SU-DHL-6 (cell line): ENCODE data around the gene TENM4.

Experiments used
- H2AFZ ChIP-seq: fragments of 200-600 bp; sonication (generic); 2 replicates; pipeline ENCODE4 v1.6.1; 2014; ENCODE audit warnings: low read depth, mild to moderate bottlenecking, moderate library complexity, mixed read lengths, antibody characterized with exemption, low read length; ENCODE audit not compliant: severe bottlenecking
- H3F3A ChIP-seq: fragments of 200-600 bp; shearing (Covaris generic); 2 replicates; pipeline ENCODE4 v1.6.0; 2016; ENCODE audit warnings: antibody characterized with exemption, mild to moderate bottlenecking; ENCODE audit not compliant: insufficient read depth
- H3K27ac ChIP-seq: fragments of 200-600 bp; sonication (generic); 2 replicates; pipeline ENCODE4 v1.5.1; 2016; ENCODE audit warnings: low read depth, mild to moderate bottlenecking, low read length, moderate library complexity, mixed read lengths
- H3K27me3 ChIP-seq: fragments of 200-600 bp; sonication (generic), shearing (Covaris generic); 2 replicates; pipeline ENCODE4 v1.6.0; 2014; ENCODE audit warnings: mild to moderate bottlenecking, low read length
- H3K36me3 ChIP-seq: fragments of 200-600 bp; sonication (generic); 2 replicates; pipeline ENCODE4 v1.6.1; 2014; ENCODE audit warnings: mild to moderate bottlenecking, low read length, mixed read lengths
- H3K4me2 ChIP-seq: fragments of 300-600, 200-600 bp; shearing (Covaris generic), sonication (generic); 2 replicates; pipeline ENCODE4 v1.6.0; 2014; ENCODE audit warnings: low read length, low read depth, mild to moderate bottlenecking; ENCODE audit not compliant: poor library complexity, severe bottlenecking
- H3K4me3 ChIP-seq: fragments of 200-600 bp; sonication (generic); 2 replicates; pipeline ENCODE4 v1.5.1; 2014; ENCODE audit warnings: antibody characterized with exemption, low read length, mild to moderate bottlenecking, mixed read lengths; ENCODE audit not compliant: insufficient read depth, poor library complexity, severe bottlenecking
- H3K79me2 ChIP-seq: fragments of 200-600 bp; sonication (generic); 2 replicates; pipeline ENCODE4 v1.6.1; 2014; ENCODE audit warnings: mild to moderate bottlenecking, low read length, moderate library complexity; ENCODE audit not compliant: insufficient read depth
- H3K9ac ChIP-seq: fragments of 200-600 bp; sonication (generic); 2 replicates; pipeline ENCODE4 v1.7.0; 2014; ENCODE audit warnings: mild to moderate bottlenecking, low read length
- H3K9me2 ChIP-seq: fragments of 200-600 bp; sonication (generic); replicated peaks from 2 replicates; pipeline ENCODE4 v1.6.1; 2014; ENCODE audit warnings: low read length; ENCODE audit not compliant: insufficient read depth
- H3K9me3 ChIP-seq: fragments of 200-600 bp; sonication (generic); 2 replicates; pipeline ENCODE4 v1.6.1; 2014; ENCODE audit warnings: low read length, mixed read lengths; ENCODE audit not compliant: insufficient read depth
- H4K20me1 ChIP-seq: fragments of 200-600 bp; sonication (generic); 2 replicates; pipeline ENCODE4 v1.6.1; 2014; ENCODE audit warnings: low read depth, mild to moderate bottlenecking, antibody characterized with exemption, low read length, moderate library complexity, mixed read lengths
- EZH2phosphoT487 ChIP-seq: fragments of 200-600 bp; sonication (generic), shearing (Covaris generic); conservative IDR thresholded peaks from 2 replicates; pipeline ENCODE4 v1.6.1; 2018; ENCODE audit warnings: mild to moderate bottlenecking, antibody characterized with exemption, low read length, moderate library complexity, mixed read lengths
- TF ChIP-seq, protein P1 (sequence below): fragments of 200-600 bp; sonication (generic); IDR thresholded peaks from one replicate; pipeline ENCODE4 v1.5.1; 2017; ENCODE audit warnings: antibody characterized with exemption, mild to moderate bottlenecking, low read length, moderate library complexity; ENCODE audit not compliant: insufficient read depth, poor library complexity, severe bottlenecking

TENM4 gene

DNA sequence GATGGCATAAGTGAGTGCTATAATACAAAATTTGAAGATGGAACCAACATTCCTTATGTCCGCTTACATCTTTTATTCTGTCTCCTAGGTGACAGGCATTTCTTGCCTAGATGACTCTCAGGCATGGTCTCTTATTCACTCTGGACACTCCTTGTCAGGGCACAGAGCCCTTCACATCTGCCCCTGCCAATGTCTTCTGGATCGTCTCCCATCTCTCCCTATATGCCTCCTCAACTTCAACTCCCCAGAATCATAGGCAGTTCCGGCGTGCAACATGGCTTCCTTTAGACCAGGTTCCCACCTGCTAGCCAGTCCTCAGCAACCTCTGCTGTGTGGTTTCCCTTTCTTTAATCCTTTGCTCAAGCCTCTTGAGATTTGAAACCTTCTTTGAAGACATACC lies 300.9 kb downstream of the TENM4 start:
- H3K27ac ChIP-seq, result no peak overlapping the region
- no peaks in the 10 kb centered on the region for H3K27me3 ChIP-seq
- no peak overlapping the region for H3K4me2 ChIP-seq
- no peaks in the 10 kb centered on the region for H3K36me3 ChIP-seq
- no peaks in the 10 kb centered on the region for H3K79me2 ChIP-seq
- no peaks in the 10 kb centered on the region for H3K9me3 ChIP-seq
- H4K20me1 ChIP-seq, result no peaks in the 10 kb centered on the region
- no peak overlapping the region for H3K4me3 ChIP-seq
- no peaks in the 10 kb centered on the region for H3F3A ChIP-seq
- no peak overlapping the region for H3K9ac ChIP-seq
- TF ChIP-seq EZH2phosphoT487, result no peak
- TF ChIP-seq, protein P1, sequence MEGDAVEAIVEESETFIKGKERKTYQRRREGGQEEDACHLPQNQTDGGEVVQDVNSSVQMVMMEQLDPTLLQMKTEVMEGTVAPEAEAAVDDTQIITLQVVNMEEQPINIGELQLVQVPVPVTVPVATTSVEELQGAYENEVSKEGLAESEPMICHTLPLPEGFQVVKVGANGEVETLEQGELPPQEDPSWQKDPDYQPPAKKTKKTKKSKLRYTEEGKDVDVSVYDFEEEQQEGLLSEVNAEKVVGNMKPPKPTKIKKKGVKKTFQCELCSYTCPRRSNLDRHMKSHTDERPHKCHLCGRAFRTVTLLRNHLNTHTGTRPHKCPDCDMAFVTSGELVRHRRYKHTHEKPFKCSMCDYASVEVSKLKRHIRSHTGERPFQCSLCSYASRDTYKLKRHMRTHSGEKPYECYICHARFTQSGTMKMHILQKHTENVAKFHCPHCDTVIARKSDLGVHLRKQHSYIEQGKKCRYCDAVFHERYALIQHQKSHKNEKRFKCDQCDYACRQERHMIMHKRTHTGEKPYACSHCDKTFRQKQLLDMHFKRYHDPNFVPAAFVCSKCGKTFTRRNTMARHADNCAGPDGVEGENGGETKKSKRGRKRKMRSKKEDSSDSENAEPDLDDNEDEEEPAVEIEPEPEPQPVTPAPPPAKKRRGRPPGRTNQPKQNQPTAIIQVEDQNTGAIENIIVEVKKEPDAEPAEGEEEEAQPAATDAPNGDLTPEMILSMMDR, result no peak
- H2AFZ ChIP-seq, result no peak overlapping the region
- H3K9me2 ChIP-seq, result no peaks in the 10 kb centered on the region

DNA sequence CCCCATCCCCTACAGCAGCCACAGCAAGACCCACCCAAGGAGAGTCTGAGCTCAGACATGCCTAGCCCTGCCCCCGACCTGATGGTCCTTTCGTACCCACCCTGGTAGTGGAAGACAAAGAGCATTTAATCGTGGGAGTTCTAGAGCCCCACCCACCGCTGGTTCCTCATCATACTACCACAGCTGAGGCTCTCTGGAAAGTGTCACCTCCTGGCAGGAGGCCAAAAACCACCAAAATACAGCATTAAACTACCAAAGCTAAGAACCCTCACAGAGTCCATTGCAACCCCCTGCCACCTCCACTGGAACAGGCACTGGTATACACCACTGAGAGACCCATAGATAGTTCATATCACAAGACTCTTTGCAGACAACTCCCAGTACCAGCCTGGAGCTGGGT lies 311.1 kb downstream of the TENM4 start:
- no peak for TF ChIP-seq EZH2phosphoT487
- TF ChIP-seq, protein P1, result no peak

DNA sequence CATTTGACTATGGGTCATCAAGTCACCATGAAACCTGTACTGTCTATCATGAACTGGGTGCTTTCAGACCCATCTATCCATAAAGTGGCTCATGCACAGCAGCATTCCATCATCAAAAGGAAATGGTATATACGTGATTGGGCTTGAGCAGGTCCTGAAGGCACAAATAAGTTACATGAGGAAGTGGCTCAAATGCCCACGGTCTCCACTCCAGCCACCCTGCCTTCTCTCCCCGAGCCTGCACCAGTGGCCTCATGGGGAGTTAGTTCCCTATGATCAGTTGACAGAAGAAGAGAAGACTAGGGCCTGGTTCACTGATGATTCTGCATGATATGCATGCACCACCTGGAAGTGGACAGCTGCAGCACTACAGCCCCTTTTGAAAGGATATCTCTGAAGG lies 312.5 kb downstream of the TENM4 start:
- Histone ChIP-seq H3K4me3 (no peak overlapping the region), H3K9me3 (no peaks in the 10 kb centered on the region), H2AFZ (no peak overlapping the region), H3K9ac (no peak overlapping the region), H3K27me3 (no peaks in the 10 kb centered on the region), H3K27ac (no peak overlapping the region), H3K9me2 (no peaks in the 10 kb centered on the region), H3F3A (no peaks in the 10 kb centered on the region), H3K36me3 (no peaks in the 10 kb centered on the region), H3K79me2 (no peaks in the 10 kb centered on the region), H4K20me1 (no peaks in the 10 kb centered on the region), H3K4me2 (no peak overlapping the region)
- no peak for TF ChIP-seq EZH2phosphoT487
- TF ChIP-seq, protein P1, result no peak

More for the DNA sequence above, 311.1 kb downstream of the TENM4 start:
- no peaks in the 10 kb centered on the region for H3K27me3 ChIP-seq
- no peak overlapping the region for H3K4me2 ChIP-seq
- no peaks in the 10 kb centered on the region for H3K9me3 ChIP-seq
- no peak overlapping the region for H3K27ac ChIP-seq
- no peak overlapping the region for H3K9ac ChIP-seq
- H3K36me3 ChIP-seq, result no peaks in the 10 kb centered on the region
- H2AFZ ChIP-seq, result no peak overlapping the region
- H3F3A ChIP-seq, result no peaks in the 10 kb centered on the region
- H3K4me3 ChIP-seq, result no peak overlapping the region
- no peaks in the 10 kb centered on the region for H3K79me2 ChIP-seq
- H4K20me1 ChIP-seq, result no peaks in the 10 kb centered on the region
- H3K9me2 ChIP-seq, result no peaks in the 10 kb centered on the region

DNA sequence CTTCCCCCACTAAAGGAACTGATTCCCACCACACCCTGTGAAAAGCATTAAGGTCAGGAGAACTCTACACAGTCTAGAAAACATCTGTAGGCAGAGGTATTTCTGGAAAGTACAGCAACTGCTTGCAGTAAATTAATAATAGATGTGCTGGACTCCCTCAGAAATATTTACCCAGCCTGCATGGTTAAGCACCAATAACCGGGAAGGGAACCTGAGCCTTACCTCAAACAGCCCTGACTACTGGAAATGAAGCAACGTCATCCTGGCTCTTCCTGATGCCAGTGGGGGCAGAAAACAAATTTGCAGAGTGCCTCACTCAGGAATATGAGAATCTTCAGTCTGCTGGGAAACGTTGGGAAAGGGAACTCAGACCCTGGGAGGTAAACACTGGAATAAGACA lies 318.1 kb downstream of the TENM4 start:
- TF ChIP-seq, protein P1, result no peak
- no peaks in the 10 kb centered on the region for H3F3A ChIP-seq
- no peak overlapping the region for H2AFZ ChIP-seq
- H3K27me3 ChIP-seq, result no peaks in the 10 kb centered on the region
- H4K20me1 ChIP-seq, result no peaks in the 10 kb centered on the region
- no peak overlapping the region for H3K4me3 ChIP-seq
- no peak overlapping the region for H3K27ac ChIP-seq
- H3K4me2 ChIP-seq, result no peak overlapping the region
- no peaks in the 10 kb centered on the region for H3K36me3 ChIP-seq
- H3K9me2 ChIP-seq, result no peaks in the 10 kb centered on the region
- H3K9ac ChIP-seq, result no peak overlapping the region
- no peaks in the 10 kb centered on the region for H3K79me2 ChIP-seq
- H3K9me3 ChIP-seq, result no peaks in the 10 kb centered on the region
